GM12878 (cell line): Measurements from ENCODE around the gene LEMD1.

Experiments used
- DPF2 ChIP-seq: fragments of 450-650 bp; IDR thresholded peaks from 2 replicates; pipeline ENCODE4 v1.6.1; 2017; ENCODE audit warnings: mild to moderate bottlenecking
- EZH2 ChIP-seq: IDR thresholded peaks from 2 replicates; pipeline ENCODE4 v1.6.1; 2012; ENCODE audit warnings: low read depth, mild to moderate bottlenecking, control low read depth, inconsistent platforms, low read length, borderline replicate concordance; ENCODE audit not compliant: control insufficient read depth
- HDAC6 ChIP-seq: fragments of 200-600 bp; sonication (generic); IDR thresholded peaks from one replicate; pipeline ENCODE4 v1.8.0; 2017; ENCODE audit warnings: antibody characterized with exemption; ENCODE audit not compliant: unreplicated experiment
- HDGF ChIP-seq: fragments of 450-650 bp; IDR thresholded peaks from 2 replicates; pipeline ENCODE4 v1.6.1; 2016; ENCODE audit warnings: antibody characterized with exemption
- KDM1A ChIP-seq: fragments of 200-600 bp; sonication (generic); IDR thresholded peaks from 2 replicates; pipeline ENCODE4 v1.6.1; 2016; ENCODE audit warnings: borderline replicate concordance
- NR2C2 ChIP-seq: IDR thresholded peaks from 2 replicates; pipeline ENCODE4 v1.6.1; 2011; ENCODE audit warnings: borderline replicate concordance, low read depth; ENCODE audit not compliant: control insufficient read depth, insufficient read length
- RAD21 ChIP-seq: IDR thresholded peaks from 2 replicates; pipeline ENCODE4 v1.6.1; 2011; ENCODE audit warnings: mild to moderate bottlenecking, low read depth, low read length, moderate library complexity; ENCODE audit not compliant: insufficient read depth
- SPI1 ChIP-seq: IDR thresholded peaks from 2 replicates; pipeline ENCODE4 v1.6.1; 2011; ENCODE audit warnings: low read depth, mild to moderate bottlenecking, low read length, moderate library complexity, borderline replicate concordance; ENCODE audit not compliant: insufficient read depth
- TCF3 ChIP-seq: IDR thresholded peaks from 2 replicates; pipeline ENCODE4 v1.6.1; 2012; ENCODE audit warnings: low read depth, mild to moderate bottlenecking, low read length, borderline replicate concordance; ENCODE audit not compliant: insufficient read depth
- TF ChIP-seq, protein P1 (sequence below), 3 experiments: IDR thresholded peaks in 2 of 3; conservative IDR thresholded peaks in 1 of 3; 2 replicates each; pipeline ENCODE4 v1.5.1; 2011; ENCODE audit warnings: low read depth in 3 of 3, low read length in 3 of 3, mild to moderate bottlenecking in 3 of 3, control low read depth in 2 of 3, moderate library complexity in 2 of 3, inconsistent platforms in 1 of 3, mixed read lengths in 1 of 3; ENCODE audit not compliant: control insufficient read depth in 2 of 3, insufficient read depth in 1 of 3; ENCODE audit errors: extremely low read depth in 1 of 3
- TF ChIP-seq, protein P2 (sequence below): IDR thresholded peaks from 2 replicates; pipeline ENCODE4 v1.6.1; 2012; ENCODE audit warnings: low read length, inconsistent platforms
- TF ChIP-seq, protein P3 (sequence below): fragments of 450-650 bp; IDR thresholded peaks from 2 replicates; pipeline ENCODE4 v1.6.1; 2017; ENCODE audit warnings: antibody characterized with exemption, mild to moderate bottlenecking, moderate library complexity
- TF ChIP-seq, protein P4 (sequence below): IDR thresholded peaks from 2 replicates; pipeline ENCODE4 v1.6.1; 2011; ENCODE audit warnings: low read depth, mild to moderate bottlenecking, low read length, moderate library complexity, borderline replicate concordance; ENCODE audit errors: extremely low read depth

DNA sequence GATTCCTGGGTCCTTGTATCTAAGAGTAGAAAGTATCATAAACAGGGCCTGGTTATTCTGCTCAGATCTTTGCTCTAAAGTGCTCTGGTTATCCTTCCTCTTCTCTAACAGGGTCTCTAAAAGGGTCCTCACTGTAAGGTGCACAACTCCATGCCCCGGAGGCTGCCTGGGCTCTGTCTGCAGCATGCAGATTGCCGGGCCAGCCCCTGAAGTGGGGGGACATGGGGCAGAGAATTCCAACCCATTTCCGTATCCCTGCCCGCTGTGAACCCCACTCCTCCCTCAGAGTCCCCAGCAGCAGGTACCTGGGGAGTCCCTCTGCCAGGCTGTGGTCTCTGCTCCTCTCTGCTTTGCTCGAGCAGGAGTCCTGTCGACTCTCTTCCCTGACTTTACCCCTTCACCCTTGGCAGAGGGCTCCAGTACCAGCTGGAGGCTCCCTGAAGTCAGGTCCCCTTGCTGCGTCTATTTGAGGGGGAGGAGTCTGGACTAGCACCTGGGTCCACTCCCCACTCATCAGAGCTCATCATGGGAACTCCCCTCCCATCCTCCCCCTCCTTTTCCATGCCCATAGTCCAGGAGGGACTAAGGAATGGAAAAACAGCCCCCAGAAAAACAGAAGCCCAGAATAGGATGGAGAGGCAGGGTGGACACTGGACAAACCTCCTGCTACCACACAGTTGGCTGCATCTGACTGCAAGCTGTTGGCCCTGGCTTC, 21.9 kb upstream of the LEMD1 start:
- TF ChIP-seq, protein P1, sequence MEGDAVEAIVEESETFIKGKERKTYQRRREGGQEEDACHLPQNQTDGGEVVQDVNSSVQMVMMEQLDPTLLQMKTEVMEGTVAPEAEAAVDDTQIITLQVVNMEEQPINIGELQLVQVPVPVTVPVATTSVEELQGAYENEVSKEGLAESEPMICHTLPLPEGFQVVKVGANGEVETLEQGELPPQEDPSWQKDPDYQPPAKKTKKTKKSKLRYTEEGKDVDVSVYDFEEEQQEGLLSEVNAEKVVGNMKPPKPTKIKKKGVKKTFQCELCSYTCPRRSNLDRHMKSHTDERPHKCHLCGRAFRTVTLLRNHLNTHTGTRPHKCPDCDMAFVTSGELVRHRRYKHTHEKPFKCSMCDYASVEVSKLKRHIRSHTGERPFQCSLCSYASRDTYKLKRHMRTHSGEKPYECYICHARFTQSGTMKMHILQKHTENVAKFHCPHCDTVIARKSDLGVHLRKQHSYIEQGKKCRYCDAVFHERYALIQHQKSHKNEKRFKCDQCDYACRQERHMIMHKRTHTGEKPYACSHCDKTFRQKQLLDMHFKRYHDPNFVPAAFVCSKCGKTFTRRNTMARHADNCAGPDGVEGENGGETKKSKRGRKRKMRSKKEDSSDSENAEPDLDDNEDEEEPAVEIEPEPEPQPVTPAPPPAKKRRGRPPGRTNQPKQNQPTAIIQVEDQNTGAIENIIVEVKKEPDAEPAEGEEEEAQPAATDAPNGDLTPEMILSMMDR (IDR thresholded peaks at IDR 0.05 in 2 of 3, conservative IDR thresholded peaks at IDR 0.05 in 1 of 3; ENCODE audit: control insufficient read depth in 2 of 3, extremely low read depth in 1 of 3, insufficient read depth in 1 of 3, low read depth in 3 of 3, low read length in 3 of 3) = no peak
- no peak for TF ChIP-seq RAD21
- TF ChIP-seq NR2C2 = no peak
- no peak for TF ChIP-seq HDAC6
- TF ChIP-seq, protein P2, sequence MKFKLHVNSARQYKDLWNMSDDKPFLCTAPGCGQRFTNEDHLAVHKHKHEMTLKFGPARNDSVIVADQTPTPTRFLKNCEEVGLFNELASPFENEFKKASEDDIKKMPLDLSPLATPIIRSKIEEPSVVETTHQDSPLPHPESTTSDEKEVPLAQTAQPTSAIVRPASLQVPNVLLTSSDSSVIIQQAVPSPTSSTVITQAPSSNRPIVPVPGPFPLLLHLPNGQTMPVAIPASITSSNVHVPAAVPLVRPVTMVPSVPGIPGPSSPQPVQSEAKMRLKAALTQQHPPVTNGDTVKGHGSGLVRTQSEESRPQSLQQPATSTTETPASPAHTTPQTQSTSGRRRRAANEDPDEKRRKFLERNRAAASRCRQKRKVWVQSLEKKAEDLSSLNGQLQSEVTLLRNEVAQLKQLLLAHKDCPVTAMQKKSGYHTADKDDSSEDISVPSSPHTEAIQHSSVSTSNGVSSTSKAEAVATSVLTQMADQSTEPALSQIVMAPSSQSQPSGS = no peak
- no peak for TF ChIP-seq SPI1
- TF ChIP-seq EZH2 = no peak
- TF ChIP-seq DPF2 = no peak
- TF ChIP-seq, protein P3, sequence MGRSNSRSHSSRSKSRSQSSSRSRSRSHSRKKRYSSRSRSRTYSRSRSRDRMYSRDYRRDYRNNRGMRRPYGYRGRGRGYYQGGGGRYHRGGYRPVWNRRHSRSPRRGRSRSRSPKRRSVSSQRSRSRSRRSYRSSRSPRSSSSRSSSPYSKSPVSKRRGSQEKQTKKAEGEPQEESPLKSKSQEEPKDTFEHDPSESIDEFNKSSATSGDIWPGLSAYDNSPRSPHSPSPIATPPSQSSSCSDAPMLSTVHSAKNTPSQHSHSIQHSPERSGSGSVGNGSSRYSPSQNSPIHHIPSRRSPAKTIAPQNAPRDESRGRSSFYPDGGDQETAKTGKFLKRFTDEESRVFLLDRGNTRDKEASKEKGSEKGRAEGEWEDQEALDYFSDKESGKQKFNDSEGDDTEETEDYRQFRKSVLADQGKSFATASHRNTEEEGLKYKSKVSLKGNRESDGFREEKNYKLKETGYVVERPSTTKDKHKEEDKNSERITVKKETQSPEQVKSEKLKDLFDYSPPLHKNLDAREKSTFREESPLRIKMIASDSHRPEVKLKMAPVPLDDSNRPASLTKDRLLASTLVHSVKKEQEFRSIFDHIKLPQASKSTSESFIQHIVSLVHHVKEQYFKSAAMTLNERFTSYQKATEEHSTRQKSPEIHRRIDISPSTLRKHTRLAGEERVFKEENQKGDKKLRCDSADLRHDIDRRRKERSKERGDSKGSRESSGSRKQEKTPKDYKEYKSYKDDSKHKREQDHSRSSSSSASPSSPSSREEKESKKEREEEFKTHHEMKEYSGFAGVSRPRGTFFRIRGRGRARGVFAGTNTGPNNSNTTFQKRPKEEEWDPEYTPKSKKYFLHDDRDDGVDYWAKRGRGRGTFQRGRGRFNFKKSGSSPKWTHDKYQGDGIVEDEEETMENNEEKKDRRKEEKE = no peak
- TF ChIP-seq TCF3 = no peak
- no peak for TF ChIP-seq HDGF
- TF ChIP-seq, protein P4, sequence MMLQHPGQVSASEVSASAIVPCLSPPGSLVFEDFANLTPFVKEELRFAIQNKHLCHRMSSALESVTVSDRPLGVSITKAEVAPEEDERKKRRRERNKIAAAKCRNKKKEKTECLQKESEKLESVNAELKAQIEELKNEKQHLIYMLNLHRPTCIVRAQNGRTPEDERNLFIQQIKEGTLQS = no peak
- TF ChIP-seq KDM1A = no peak
